ENCODE results near the gene RGS7.

DNA sequence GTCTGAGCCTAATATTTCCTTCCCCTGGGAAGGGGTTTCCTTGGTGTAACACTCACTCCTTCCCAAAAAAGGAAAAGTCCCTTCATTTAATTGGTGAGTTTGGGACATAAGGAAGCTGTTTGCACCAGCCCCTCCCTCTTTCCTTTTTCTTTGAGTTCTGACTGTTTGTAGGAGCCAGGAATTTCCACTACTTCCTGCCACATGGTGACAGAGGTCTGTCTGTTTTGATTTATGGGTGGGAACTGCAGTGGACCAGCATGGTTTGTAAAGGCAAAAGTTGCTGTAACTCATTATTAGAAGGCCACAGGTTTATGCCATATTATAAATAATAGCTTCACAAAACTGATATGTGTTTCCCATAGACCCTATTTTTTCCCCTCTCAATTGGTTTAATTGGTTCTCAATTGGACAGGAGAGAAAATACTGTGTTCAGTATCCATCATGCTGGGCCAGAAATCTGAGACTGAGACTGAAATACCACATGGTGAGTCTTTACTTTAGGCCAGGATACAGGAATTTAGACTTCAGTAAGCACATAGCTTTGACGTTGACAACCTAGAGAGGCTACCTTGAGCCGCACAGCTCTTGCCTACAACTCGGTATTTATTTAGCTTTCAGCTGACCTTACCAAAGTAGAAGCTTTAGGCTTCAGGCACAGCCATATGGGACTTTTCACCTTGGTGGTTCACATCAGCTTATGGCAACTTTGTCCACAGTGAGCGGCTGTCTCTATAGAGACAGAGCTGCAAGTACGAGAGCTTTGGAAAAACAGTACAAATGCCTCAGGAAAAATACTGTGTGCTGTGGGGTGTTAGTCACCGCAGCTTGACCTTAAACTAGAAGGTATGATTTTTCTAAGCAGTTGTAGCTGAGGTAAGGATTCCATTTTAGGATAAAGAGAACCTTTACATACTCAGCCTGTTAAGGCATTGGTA lies 40.0 kb upstream of the RGS7 start:
- TF ChIP-seq, protein P1, sequence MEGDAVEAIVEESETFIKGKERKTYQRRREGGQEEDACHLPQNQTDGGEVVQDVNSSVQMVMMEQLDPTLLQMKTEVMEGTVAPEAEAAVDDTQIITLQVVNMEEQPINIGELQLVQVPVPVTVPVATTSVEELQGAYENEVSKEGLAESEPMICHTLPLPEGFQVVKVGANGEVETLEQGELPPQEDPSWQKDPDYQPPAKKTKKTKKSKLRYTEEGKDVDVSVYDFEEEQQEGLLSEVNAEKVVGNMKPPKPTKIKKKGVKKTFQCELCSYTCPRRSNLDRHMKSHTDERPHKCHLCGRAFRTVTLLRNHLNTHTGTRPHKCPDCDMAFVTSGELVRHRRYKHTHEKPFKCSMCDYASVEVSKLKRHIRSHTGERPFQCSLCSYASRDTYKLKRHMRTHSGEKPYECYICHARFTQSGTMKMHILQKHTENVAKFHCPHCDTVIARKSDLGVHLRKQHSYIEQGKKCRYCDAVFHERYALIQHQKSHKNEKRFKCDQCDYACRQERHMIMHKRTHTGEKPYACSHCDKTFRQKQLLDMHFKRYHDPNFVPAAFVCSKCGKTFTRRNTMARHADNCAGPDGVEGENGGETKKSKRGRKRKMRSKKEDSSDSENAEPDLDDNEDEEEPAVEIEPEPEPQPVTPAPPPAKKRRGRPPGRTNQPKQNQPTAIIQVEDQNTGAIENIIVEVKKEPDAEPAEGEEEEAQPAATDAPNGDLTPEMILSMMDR (IDR thresholded peaks at IDR 0.05; ENCODE audit: low read depth, low read length) = no peak
- TF ChIP-seq EZH2phosphoT487 (IDR thresholded peaks at IDR 0.05; ENCODE audit: low read depth) = no peak

Measured in OCI-LY3 (cell line).